Measurements from ENCODE around the gene PLEKHA7.
"Not testable (repeated sequence)": the region's sequence is repeated elsewhere in the genome, so short reads cannot be mapped to it uniquely, and the experiment has no call there.

Gene PLEKHA7, protein sequence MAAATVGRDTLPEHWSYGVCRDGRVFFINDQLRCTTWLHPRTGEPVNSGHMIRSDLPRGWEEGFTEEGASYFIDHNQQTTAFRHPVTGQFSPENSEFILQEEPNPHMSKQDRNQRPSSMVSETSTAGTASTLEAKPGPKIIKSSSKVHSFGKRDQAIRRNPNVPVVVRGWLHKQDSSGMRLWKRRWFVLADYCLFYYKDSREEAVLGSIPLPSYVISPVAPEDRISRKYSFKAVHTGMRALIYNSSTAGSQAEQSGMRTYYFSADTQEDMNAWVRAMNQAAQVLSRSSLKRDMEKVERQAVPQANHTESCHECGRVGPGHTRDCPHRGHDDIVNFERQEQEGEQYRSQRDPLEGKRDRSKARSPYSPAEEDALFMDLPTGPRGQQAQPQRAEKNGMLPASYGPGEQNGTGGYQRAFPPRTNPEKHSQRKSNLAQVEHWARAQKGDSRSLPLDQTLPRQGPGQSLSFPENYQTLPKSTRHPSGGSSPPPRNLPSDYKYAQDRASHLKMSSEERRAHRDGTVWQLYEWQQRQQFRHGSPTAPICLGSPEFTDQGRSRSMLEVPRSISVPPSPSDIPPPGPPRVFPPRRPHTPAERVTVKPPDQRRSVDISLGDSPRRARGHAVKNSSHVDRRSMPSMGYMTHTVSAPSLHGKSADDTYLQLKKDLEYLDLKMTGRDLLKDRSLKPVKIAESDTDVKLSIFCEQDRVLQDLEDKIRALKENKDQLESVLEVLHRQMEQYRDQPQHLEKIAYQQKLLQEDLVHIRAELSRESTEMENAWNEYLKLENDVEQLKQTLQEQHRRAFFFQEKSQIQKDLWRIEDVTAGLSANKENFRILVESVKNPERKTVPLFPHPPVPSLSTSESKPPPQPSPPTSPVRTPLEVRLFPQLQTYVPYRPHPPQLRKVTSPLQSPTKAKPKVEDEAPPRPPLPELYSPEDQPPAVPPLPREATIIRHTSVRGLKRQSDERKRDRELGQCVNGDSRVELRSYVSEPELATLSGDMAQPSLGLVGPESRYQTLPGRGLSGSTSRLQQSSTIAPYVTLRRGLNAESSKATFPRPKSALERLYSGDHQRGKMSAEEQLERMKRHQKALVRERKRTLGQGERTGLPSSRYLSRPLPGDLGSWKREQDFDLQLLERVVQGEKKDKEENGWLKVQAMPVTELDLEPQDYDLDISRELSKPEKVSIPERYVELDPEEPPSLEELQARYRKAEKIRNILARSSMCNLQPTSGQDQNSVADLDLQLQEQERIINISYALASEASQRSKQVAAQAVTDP

DNA sequence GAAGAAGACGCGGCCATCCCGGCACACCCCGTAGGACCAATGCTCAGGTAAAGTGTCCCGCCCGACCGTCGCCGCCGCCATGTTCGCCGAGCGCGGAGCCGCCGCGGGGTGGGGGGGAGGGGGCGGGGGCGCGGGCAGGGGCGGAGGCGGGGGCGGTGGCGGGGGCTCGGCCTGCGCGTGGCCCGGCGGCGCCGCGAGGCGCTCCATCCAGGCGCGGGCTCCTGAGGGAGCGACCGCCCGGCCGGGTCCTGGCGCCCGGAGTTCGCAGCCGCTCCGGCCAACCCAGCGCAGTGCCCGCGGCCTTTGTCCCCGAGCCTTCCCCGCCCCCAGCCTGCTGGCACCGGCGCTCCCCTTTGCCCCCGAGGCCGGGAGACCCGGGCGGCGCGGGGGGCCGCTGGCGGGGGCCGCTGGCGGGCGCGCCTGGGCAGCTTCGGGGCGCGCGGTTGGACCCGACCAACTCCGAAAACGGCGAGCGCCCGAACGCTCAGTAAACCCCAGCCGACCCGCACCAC, at the start of gene PLEKHA7:
Gene PLEKHA7, minus strand, starts transcription at position 94 of the 512 bp plus-strand sequence. Its CDS starts 13 bp downstream, at position 81.
- no peak for DNase-seq

DNA sequence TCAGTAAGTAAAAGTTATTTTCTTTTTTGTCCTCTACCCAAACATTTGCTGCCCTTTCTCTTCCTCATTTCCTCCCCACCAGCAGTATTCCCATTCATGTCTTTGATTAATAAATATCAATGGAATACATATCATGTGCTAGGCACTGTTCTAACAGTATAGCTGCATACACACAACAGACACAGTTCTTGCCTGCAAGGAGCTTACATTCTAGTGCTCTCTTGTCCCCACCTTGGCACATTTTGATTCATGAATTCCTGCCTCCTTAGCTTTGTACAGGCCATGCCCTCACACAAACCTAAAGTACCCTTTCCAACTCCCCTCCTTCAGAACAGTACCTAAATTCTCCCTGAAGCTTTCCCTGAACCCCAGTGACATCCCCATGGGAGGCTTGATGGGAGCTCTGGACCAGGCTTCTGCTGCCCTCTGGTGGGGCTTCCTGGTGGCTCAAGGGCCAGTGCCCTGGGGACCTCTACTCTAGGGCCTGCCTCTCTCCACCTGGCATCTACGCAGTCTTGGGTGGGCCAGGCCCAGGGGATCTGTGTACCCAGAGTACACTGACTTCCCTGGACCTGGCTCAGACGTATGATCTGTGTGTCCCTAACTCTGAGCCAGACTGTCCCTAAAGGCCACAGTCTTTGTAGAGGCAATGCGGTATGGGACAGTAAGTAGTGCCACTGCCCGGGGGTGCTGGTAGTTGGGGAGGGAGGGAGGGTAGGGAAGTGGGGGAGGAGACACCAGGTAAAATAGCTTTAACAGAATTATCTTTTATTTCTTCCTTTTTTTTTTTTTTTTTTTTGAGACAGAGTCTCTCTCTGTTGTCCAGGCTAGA, 49.2 kb upstream of the PLEKHA7 start:
- peak in 1 of 2 donors; percentile 37 for DNase-seq

GRCh38 chr11:17051146-17051545, 36.9 kb upstream of the PLEKHA7 start:
- DNase-seq: not testable (repeated sequence)

- not testable (repeated sequence) for DNase-seq
Measured at GRCh38 chr11:17048491-17048890, 34.3 kb upstream of the PLEKHA7 start.

- DNase-seq: no peak
Measured at GRCh38 chr11:17046690-17047089, 32.5 kb upstream of the PLEKHA7 start.

DNA sequence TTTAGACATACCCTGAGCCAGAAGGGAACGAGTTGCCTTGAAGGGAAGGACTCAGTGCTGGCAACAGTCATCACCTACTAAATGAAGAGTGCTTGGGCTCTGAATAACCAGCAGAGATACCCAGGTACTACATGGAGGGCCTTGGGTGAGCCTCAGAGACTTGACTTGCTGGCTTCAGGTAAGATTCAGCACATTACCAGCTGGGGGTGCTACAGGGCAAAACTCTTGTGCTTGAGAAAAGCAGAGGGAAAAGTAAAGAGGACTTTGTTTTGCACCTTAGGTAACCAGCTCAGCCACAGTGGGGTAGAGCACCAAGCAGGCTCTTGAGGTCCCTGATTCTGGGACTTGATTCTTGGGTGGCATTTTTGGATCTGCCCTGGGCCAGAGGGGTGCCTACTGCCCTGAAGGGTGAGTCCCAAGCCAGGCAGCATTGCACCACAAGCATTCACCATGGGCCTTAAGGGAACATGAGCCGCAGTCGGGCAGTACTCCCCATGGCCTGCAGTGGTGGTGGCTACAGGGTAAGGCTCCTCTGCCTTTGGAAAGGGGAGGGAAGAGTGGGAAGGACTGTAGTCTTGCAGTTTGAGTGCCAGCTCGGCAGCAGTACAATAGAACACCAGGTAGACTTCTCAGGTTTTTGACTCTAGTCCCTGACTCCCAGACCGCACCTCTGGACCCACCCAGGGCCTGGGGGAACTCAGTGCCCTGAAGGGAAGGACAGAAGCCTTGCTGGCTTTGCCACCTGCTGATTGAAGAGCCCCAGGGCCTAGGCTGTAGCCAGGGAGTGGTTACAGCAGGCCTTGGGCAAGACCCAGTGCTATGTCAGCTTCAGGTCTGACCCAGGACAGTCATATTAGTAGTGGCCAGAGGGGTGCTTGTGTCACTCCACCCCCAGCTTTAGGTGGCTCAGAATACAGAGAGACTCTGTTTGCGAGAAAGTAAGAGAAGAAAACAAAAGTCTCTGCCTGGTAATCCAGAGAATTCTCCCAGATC, 22.7 kb upstream of the PLEKHA7 start:
- no peak for DNase-seq

GRCh38 chr11:17034027-17034426, 19.8 kb upstream of the PLEKHA7 start:
- DNase-seq: not testable (repeated sequence)

DNA sequence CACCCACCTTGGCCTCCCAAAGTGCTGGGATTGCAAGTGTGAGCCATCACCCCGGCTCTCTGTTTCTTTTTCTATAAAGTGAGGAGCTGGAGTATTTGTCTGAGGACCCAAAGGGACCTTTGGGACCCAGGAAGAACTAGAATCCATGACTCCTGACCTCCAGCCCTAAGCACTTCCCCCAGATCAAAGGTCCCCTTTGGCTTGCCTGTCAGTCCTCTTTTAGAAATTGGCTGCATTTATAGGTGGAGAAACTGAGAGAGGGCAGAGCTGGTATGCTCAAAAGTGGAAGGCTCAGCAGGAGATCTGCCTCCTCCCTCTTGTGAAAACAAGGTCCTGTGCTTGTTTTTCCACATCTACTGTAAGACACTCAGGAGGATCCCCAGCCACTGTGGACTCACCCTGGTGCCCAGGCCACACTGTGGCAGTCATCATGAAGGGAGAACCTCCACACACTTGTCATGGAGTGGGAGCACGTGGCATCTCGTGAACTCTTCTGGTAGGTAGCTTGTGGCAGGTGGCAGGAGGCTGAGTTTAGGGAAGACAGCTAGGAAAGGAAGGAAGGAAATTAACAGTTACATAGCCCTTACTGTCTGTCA, 12.4 kb upstream of the PLEKHA7 start:
- DNase-seq: no peak

GRCh38 chr11:17024924-17025323, 10.7 kb upstream of the PLEKHA7 start:
- no peak for DNase-seq

DNA sequence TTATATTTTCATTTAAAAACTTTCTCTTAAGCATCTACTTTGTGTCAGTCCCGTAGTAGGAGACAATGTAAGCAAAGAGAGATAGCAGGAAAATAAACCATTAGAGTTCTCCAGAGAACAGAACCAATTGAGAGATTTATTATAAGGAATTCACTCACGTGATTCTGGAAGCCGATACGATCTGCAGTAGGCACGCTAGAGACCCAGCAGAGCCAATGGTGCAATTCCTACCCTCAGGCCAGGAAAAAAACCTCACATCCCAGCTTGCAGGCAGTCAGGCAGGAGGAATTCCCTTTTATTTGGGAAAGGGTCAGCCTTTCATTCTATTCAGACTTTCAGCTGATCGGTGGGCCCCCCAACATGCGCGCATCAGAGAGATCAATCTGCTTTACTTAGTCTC, 7.3 kb upstream of the PLEKHA7 start:
- DNase-seq: no peak

DNA sequence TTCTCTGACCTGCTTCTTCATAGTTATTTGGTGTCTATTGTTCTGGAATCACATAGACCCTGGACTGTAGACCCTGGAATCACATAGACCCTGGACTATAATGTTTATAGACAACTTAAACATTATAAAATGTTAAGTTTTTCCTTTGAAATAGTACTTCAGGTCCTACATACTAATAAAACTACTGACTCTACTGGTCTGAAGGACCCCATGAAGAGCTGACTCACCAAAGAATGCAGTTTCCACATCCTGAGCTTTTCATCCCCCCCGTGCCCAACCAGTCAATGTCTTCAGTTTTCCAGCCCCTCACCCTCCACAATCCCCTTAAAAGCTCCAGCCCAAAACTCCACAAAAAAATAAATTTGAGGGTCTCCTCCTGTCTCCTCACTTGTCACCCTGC, 6.6 kb upstream of the PLEKHA7 start:
- DNase-seq: no peak

- DNase-seq: no peak
Measured at GRCh38 chr11:17019232-17019631, 5.0 kb upstream of the PLEKHA7 start.

DNA sequence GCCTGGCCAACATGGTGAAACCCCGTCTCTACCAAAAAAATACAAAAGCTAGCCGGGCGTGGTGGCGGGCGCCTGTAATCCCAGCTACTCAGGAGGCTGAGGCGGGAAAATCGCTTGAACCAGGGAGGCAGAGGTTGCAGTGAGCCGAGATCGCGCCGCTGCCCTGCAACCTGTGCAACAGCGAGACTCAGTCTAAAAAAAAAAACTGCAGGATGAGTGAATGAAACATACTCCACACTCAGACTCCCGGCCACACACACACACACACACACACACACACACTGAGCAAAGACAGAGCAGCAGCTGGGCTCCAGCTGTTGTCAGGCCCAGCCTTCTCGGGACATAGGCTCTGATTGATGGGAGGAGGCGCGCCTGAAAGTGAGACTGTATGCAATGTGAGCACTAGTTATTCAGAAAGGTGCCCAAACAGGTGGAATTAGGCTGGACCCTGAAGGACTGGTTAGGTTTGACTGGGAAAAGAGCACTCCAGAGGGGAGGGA, 1.5 kb upstream of the PLEKHA7 start:
- no peak for DNase-seq

DNA sequence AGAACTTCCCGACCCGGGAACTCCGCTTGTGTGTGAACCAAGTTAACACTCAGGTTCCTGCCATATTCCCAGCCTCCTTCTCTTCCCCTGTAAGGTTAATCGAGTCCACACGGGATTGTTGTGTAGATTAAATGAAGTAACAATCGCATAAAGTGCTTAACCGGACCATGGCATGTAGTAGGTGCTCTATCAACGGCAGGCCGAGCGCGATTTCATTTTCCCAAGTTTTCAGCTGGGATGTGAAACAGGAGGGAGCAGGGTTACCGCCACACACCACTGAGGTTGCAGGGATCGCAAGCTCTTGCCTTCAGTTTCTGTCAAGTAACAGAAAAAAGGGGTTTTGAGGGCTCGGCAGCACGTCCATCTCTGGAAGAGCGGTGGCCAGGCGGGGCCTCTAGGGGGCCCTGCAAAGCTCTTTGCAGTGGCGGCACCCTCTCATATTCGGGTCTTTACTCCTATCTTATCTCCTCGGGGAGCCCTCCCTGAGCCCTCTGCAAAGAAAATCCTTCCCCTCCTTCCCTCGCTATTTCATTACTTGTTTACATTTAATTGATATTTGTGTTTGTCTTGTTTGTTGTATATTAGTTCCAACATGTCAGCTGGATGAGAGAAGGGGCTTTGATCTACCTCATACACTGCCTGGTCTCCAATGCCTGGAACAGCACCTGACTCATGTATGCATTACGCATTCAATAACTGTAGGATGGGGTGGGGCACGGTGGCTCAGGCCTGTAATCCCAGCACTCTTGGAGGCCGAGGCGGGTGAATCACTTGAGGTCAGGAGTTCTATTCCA, 816 bp upstream of the PLEKHA7 start:
- no peak for DNase-seq

DNA sequence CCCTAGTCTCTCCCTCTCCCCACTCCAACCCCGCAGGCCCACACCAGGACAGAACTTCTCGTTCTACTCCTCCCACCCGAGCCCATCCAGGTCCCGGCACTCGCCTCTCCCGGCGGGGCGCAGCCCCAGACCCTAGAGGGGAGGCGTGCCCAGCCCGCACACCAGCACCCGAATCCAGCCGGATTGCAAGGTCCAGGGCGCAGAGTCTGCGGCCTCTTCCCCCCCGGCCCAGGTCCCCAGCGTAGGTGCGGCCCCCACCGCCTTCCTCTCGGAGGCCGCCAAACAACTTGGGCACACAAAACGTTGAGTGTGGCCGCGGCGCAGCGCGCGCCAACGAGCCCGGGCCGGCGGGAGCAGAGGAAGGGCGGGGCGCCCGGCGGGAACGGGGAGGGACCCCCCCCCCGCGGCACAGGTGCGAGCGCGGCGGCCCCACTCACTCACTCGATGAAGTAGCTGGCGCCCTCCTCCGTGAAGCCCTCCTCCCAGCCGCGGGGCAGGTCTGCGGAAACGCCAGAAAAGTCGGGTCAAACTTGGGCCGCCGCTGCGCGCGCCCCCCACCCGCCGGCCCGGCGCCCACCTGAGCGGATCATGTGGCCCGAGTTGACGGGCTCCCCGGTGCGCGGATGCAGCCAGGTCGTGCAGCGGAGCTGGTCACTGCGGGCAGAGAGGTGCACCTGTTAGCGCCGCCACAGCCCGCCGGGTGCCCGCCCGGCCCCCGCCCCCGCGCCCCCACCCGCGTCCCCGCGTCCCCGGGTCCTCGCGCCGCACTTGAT, 480 bp downstream of the PLEKHA7 start:
- DNase-seq: no peak

- DNase-seq: no peak
Measured at GRCh38 chr11:17012712-17013547, 1.3 kb downstream of the PLEKHA7 start.

DNA sequence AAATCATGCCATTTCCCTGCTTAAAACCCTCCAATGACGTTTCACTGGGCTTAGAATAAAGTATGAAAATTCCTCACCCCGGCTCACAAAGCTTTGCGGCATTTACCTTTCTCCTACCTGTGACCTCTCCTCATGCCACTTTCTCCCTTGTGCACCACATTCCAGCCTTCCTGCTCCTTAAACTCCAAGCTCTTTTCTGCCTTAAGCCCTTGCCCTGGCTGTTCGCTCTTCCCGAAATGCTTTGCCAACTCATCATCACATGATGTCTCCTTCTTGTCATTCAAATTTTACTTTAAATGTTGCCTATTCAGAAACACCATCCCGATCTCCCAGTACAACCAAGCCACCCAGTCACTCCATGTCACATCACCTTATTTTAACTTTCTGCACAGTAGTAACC, 2.0 kb downstream of the PLEKHA7 start:
- no peak for DNase-seq
